H9 (cell line): Measurements from ENCODE around the gene TMEM271. TPM values are rescaled to one million over a fixed set of nuclear protein-coding genes. Genes with fewer than 3 reads are reported as not detected.

Experiments
- DNase-seq: peaks from one replicate; pipeline ENCODE4 v3.0.0-alpha.2; 2017
- H2AFZ ChIP-seq: one replicate; pipeline ENCODE4 v1.6.1; 2013; ENCODE audit warnings: mild to moderate bottlenecking, low read length, control low read depth, moderate library complexity
- H2AK5ac ChIP-seq: 2 replicates; pipeline ENCODE4 v1.6.1; 2013; ENCODE audit warnings: low read length, control low read depth, mixed read lengths; ENCODE audit not compliant: insufficient read length
- H2BK120ac ChIP-seq: one replicate; pipeline ENCODE4 v1.6.1; 2013; ENCODE audit warnings: low read depth, mild to moderate bottlenecking, low read length, control low read depth, inconsistent platforms; ENCODE audit not compliant: poor library complexity, severe bottlenecking
- H2BK12ac ChIP-seq: 2 replicates; pipeline ENCODE4 v1.6.1; 2013; ENCODE audit warnings: low read length, control low read depth, mixed read lengths, low read depth; ENCODE audit not compliant: insufficient read length
- H2BK15ac ChIP-seq: 2 replicates; pipeline ENCODE4 v1.6.1; 2013; ENCODE audit warnings: low read depth, low read length, control low read depth
- H2BK20ac ChIP-seq: one replicate; pipeline ENCODE4 v1.6.1; 2013; ENCODE audit warnings: low read depth, mild to moderate bottlenecking, low read length, control low read depth, inconsistent platforms; ENCODE audit not compliant: poor library complexity, severe bottlenecking
- H2BK5ac ChIP-seq: 2 replicates; pipeline ENCODE4 v1.6.1; 2013; ENCODE audit warnings: low read length, control low read depth, mixed read lengths; ENCODE audit not compliant: insufficient read length
- H3K14ac ChIP-seq: 2 replicates; pipeline ENCODE4 v1.6.1; 2013; ENCODE audit warnings: low read length, control low read depth; ENCODE audit not compliant: insufficient read depth
- H3K18ac ChIP-seq: 2 replicates; pipeline ENCODE4 v1.6.1; 2013; ENCODE audit warnings: low read depth, mild to moderate bottlenecking, mixed read lengths, low read length, control low read depth; ENCODE audit not compliant: insufficient read length
- H3K23ac ChIP-seq: 2 replicates; pipeline ENCODE4 v1.6.1; 2013; ENCODE audit warnings: low read length, control low read depth, mixed read lengths, low read depth; ENCODE audit not compliant: insufficient read length
- H3K23me2 ChIP-seq: 2 replicates; pipeline ENCODE4 v1.6.1; 2013; ENCODE audit warnings: low read depth, mild to moderate bottlenecking, mixed read lengths, low read length, control low read depth; ENCODE audit not compliant: insufficient read length, poor library complexity, severe bottlenecking
- H3K27ac ChIP-seq: 2 replicates; pipeline ENCODE4 v1.5.1; 2013; ENCODE audit warnings: low read length, control low read depth, mixed read lengths, low read depth; ENCODE audit not compliant: insufficient read length
- H3K27me3 ChIP-seq: 2 replicates; pipeline ENCODE4 v1.6.1; 2013; ENCODE audit warnings: low read length, control low read depth, inconsistent platforms; ENCODE audit not compliant: insufficient read depth
- H3K4ac ChIP-seq: 2 replicates; pipeline ENCODE4 v1.6.1; 2013; ENCODE audit warnings: low read depth, mild to moderate bottlenecking, control low read depth, inconsistent platforms, low read length, moderate library complexity
- H3K4me1 ChIP-seq: 2 replicates; pipeline ENCODE4 v1.6.1; 2013; ENCODE audit warnings: low read length, control low read depth, inconsistent platforms; ENCODE audit not compliant: insufficient read depth
- H3K4me2 ChIP-seq: 2 replicates; pipeline ENCODE4 v1.6.1; 2013; ENCODE audit warnings: low read length, control low read depth, mixed read lengths; ENCODE audit not compliant: insufficient read length, insufficient read depth
- H3K56ac ChIP-seq: 2 replicates; pipeline ENCODE4 v1.6.1; 2013; ENCODE audit warnings: low read depth, mild to moderate bottlenecking, mixed read lengths, low read length, control low read depth; ENCODE audit not compliant: insufficient read length
- H3K79me1 ChIP-seq: 2 replicates; pipeline ENCODE4 v1.6.1; 2013; ENCODE audit warnings: low read depth, mild to moderate bottlenecking, moderate library complexity, low read length, control low read depth, inconsistent platforms; ENCODE audit not compliant: insufficient read depth, poor library complexity, severe bottlenecking
- H3K79me2 ChIP-seq: 2 replicates; pipeline ENCODE4 v1.6.1; 2013; ENCODE audit warnings: low read length, control low read depth, inconsistent platforms; ENCODE audit not compliant: insufficient read depth
- H3K9ac ChIP-seq: 2 replicates; pipeline ENCODE4 v1.6.1; 2013; ENCODE audit warnings: low read length, control low read depth, mixed read lengths; ENCODE audit not compliant: insufficient read length; ENCODE audit errors: extremely low read depth
- H3K9me3 ChIP-seq: one replicate; pipeline ENCODE4 v1.6.1; 2013; ENCODE audit warnings: low read depth, low read length, inconsistent platforms; ENCODE audit not compliant: control insufficient read depth
- H3T11ph ChIP-seq: one replicate; pipeline ENCODE4 v1.6.1; 2013; ENCODE audit warnings: mild to moderate bottlenecking, low read length, control low read depth, inconsistent platforms
- H4K20me1 ChIP-seq: one replicate; pipeline ENCODE4 v1.6.1; 2013; ENCODE audit not compliant: control insufficient read depth, insufficient read length, insufficient read depth
- H4K5ac ChIP-seq: 2 replicates; pipeline ENCODE4 v1.6.1; 2013; ENCODE audit warnings: low read depth, mild to moderate bottlenecking, mixed read lengths, low read length, control low read depth; ENCODE audit not compliant: insufficient read length
- H4K8ac ChIP-seq: replicated peaks from 2 replicates; pipeline ENCODE4 v1.6.1; 2013; ENCODE audit warnings: low read length, control low read depth, mixed read lengths, low read depth; ENCODE audit not compliant: insufficient read length
- H4K91ac ChIP-seq: 2 replicates; pipeline ENCODE4 v1.6.1; 2013; ENCODE audit warnings: low read depth, mild to moderate bottlenecking, moderate library complexity, mixed read lengths, low read length, control low read depth; ENCODE audit not compliant: insufficient read length
- H3K27ac Mint-ChIP-seq, 3 experiments: 2 replicates in 2 of 3; 3 replicates in 1 of 3; pipeline ENCODE4 v1.8.0; 2020 to 2021; ENCODE audit warnings: mixed read lengths in 3 of 3, mild to moderate bottlenecking in 1 of 3, moderate library complexity in 1 of 3
- H3K27me3 Mint-ChIP-seq: 2 replicates; pipeline ENCODE4 v1.8.0; 2021; ENCODE audit warnings: low read depth, mild to moderate bottlenecking, moderate library complexity, mixed read lengths
- H3K36me3 Mint-ChIP-seq, 3 experiments: 2 replicates in 2 of 3; 3 replicates in 1 of 3; pipeline ENCODE4 v1.8.0; 2020 to 2021; ENCODE audit warnings: low read depth in 3 of 3, mixed read lengths in 3 of 3; ENCODE audit not compliant: insufficient read depth in 1 of 3
- H3K4me1 Mint-ChIP-seq, 2 experiments: 2 replicates each; pipeline ENCODE4 v1.8.0; 2020; ENCODE audit warnings: mixed read lengths in 2 of 2
- H3K4me3 Mint-ChIP-seq, 2 experiments: 2 replicates in 1 of 2; 3 replicates in 1 of 2; pipeline ENCODE4 v1.8.0; 2020 to 2021; ENCODE audit warnings: mild to moderate bottlenecking in 2 of 2, mixed read lengths in 2 of 2, moderate library complexity in 1 of 2
- H3K9me3 Mint-ChIP-seq, 2 experiments: 2 replicates in 1 of 2; 3 replicates in 1 of 2; pipeline ENCODE4 v1.8.0; 2020; ENCODE audit warnings: mild to moderate bottlenecking in 2 of 2, mixed read lengths in 2 of 2, moderate library complexity in 1 of 2
- CTCF ChIP-seq: fragments of 200-600 bp; sonication (generic); conservative IDR thresholded peaks from 3 replicates; pipeline ENCODE4 v1.8.0; 2021; ENCODE audit warnings: antibody characterized with exemption, mild to moderate bottlenecking
- WGBS: extraction: QIAGEN DNeasy Blood & Tissue Kit; methylation state at CpG from one replicate; pipeline ENCODE4 v1.1.7; 2013; ENCODE audit warnings: missing lambda C conversion rate, low lambda C conversion rate, mixed read lengths; ENCODE audit not compliant: insufficient read length; ENCODE audit errors: extremely low coverage; 5-methylcytosine and 5-hydroxymethylcytosine counted together
- total RNA-seq: library from RNA; stranded (reverse); gene quantifications from 2 replicates; pipeline ENCODE4 v1.2.1, GENCODE V29; 2021

The TMEM271 gene
- total RNA-seq, 1 experiment from 2014 or later, result 0.09 TPM

- Mint-ChIP-seq H3K9me3 (peaks cover 55 to 69% of the 10 kb centered on the region in 2 experiments), H3K27ac (no peak overlapping the region), H3K4me3 (no peak overlapping the region), H3K4me1 (no peaks in the 10 kb centered on the region), H3K36me3 (peaks cover 0 to 15% (median 4%) of the 10 kb centered on the region in 3 experiments; a peak in 2 of 7 replicates), H3K27me3 (peaks cover 20% of the 10 kb centered on the region)
- Histone ChIP-seq H2BK12ac (no peak overlapping the region), H3K4me1 (no peaks in the 10 kb centered on the region), H3K27me3 (no peaks in the 10 kb centered on the region), H3K18ac (no peak overlapping the region), H2BK120ac (no peak overlapping the region), H4K91ac (no peak overlapping the region), H3K27ac (no peak overlapping the region), H3K23ac (no peak overlapping the region), H2BK20ac (no peak overlapping the region), H2BK15ac (no peak overlapping the region), H3K4ac (no peak overlapping the region), H3T11ph (no peak overlapping the region), H2BK5ac (no peak overlapping the region), H3K56ac (no peak overlapping the region), H4K8ac (no peak overlapping the region), H3K9ac (no peak overlapping the region), H3K23me2 (no peaks in the 10 kb centered on the region), H2AFZ (no peak overlapping the region), H3K9me3 (no peaks in the 10 kb centered on the region), H3K14ac (no peak overlapping the region), H4K5ac (no peak overlapping the region), H3K79me1 (no peaks in the 10 kb centered on the region), H2AK5ac (no peak overlapping the region), H3K4me2 (no peak overlapping the region), H4K20me1 (no peaks in the 10 kb centered on the region), H3K79me2 (no peaks in the 10 kb centered on the region)
- DNase-seq, result no peak
- WGBS, result no CpG with 5 or more reads among the region's 9 CpGs
- no peak for TF ChIP-seq CTCF
These were observed 16.0 kb downstream of the TMEM271 start for GRCh38 chr4:560061-560460.
